GM19099 (cell line): ENCODE data around the gene FBP1.

Experiments used
- POLR2A ChIP-seq: IDR thresholded peaks from 3 replicates; pipeline ENCODE4 v1.6.1; 2011; ENCODE audit warnings: low read depth; ENCODE audit not compliant: insufficient read length; ENCODE audit errors: extremely low read depth

The FBP1 gene

GRCh38 chr9:94577571-94577970, 61.7 kb downstream of the FBP1 start:
- no peak for TF ChIP-seq POLR2A

- TF ChIP-seq POLR2A: no peak
These were observed 62.3 kb downstream of the FBP1 start for GRCh38 chr9:94577036-94577435.

GRCh38 chr9:94576131-94576530, 63.2 kb downstream of the FBP1 start:
- TF ChIP-seq POLR2A: no peak

- no peak for TF ChIP-seq POLR2A
These were observed 70.2 kb downstream of the FBP1 start for GRCh38 chr9:94568972-94569712.

GRCh38 chr9:94568250-94568889, 70.9 kb downstream of the FBP1 start:
- no peak for TF ChIP-seq POLR2A

GRCh38 chr9:94567271-94567670, 72.0 kb downstream of the FBP1 start:
- TF ChIP-seq POLR2A: no peak

- no peak for TF ChIP-seq POLR2A
These were observed 72.8 kb downstream of the FBP1 start for GRCh38 chr9:94566550-94566949.

- TF ChIP-seq POLR2A: no peak
These were observed 75.8 kb downstream of the FBP1 start for GRCh38 chr9:94563548-94563947.

GRCh38 chr9:94560237-94560636, 79.1 kb downstream of the FBP1 start:
- no peak for TF ChIP-seq POLR2A

- TF ChIP-seq POLR2A: no peak
These were observed 81.9 kb downstream of the FBP1 start for GRCh38 chr9:94557376-94557775.

GRCh38 chr9:94554439-94555331, 84.6 kb downstream of the FBP1 start, which contains the start of gene PCAT7:
Gene PCAT7 (plus strand): TSS chr9:94555083.
- no peak for TF ChIP-seq POLR2A

- no peak for TF ChIP-seq POLR2A
These were observed 85.3 kb downstream of the FBP1 start for GRCh38 chr9:94554078-94554438.
